ENCODE results near the gene GABRR2.

The GABRR2 gene

GRCh38 chr6:89215391-89215790 is 99.7 kb downstream of the GABRR2 start:
- Histone ChIP-seq H4K20me1 (ENCODE audit: insufficient read depth, low read length) (no peaks in the 10 kb centered on the region), H3K4me3 (ENCODE audit: low read length) (no peak overlapping the region), H3K9me3 (replicated peaks; ENCODE audit: insufficient read depth, low read length) (no peaks in the 10 kb centered on the region), H3F3A (ENCODE audit: insufficient read depth, low read length) (peaks cover 5% of the 10 kb centered on the region), H3K36me3 (replicated peaks; ENCODE audit: insufficient read depth, low read length) (no peaks in the 10 kb centered on the region), H2AFZ (ENCODE audit: low read length) (no peak overlapping the region), H3K27ac (ENCODE audit: low read length) (peak overlapping the region; percentile 14; the same call in 1 of the 2 replicates), H3K4me1 (ENCODE audit: low read length) (peaks cover 23% of the 10 kb centered on the region), H3K4me2 (ENCODE audit: low read depth, low read length) (peak overlapping the region; percentile 48), H3K9me2 (replicated peaks; ENCODE audit: insufficient read depth, low read length) (no peaks in the 10 kb centered on the region), H3K27me3 (replicated peaks; ENCODE audit: insufficient read depth, low read length) (no peaks in the 10 kb centered on the region), H3K79me2 (ENCODE audit: low read length) (no peaks in the 10 kb centered on the region), H3K9ac (ENCODE audit: low read length) (no peak overlapping the region)
- DNase-seq = peak; percentile 71
- TF ChIP-seq EZH2phosphoT487 (IDR thresholded peaks at IDR 0.05; ENCODE audit: low read length) (no peak), CTCF (IDR thresholded peaks at IDR 0.05; ENCODE audit: low read length) (no peak), EZH2 (optimal IDR thresholded peaks at IDR 0.05; ENCODE audit: low read depth, low read length) (no peak)

GRCh38 chr6:89214197-89214596 is 100.9 kb downstream of the GABRR2 start:
- Histone ChIP-seq H3K36me3 (replicated peaks; ENCODE audit: insufficient read depth, low read length) (no peaks in the 10 kb centered on the region), H3K9me3 (replicated peaks; ENCODE audit: insufficient read depth, low read length) (no peaks in the 10 kb centered on the region), H2AFZ (ENCODE audit: low read length) (no peak overlapping the region), H4K20me1 (ENCODE audit: insufficient read depth, low read length) (no peaks in the 10 kb centered on the region), H3K4me2 (ENCODE audit: low read depth, low read length) (no peak overlapping the region), H3K4me3 (ENCODE audit: low read length) (no peak overlapping the region), H3K9me2 (replicated peaks; ENCODE audit: insufficient read depth, low read length) (no peaks in the 10 kb centered on the region), H3K79me2 (ENCODE audit: low read length) (no peaks in the 10 kb centered on the region), H3K9ac (ENCODE audit: low read length) (no peak overlapping the region), H3K27me3 (replicated peaks; ENCODE audit: insufficient read depth, low read length) (no peaks in the 10 kb centered on the region), H3K27ac (ENCODE audit: low read length) (no peak overlapping the region), H3F3A (ENCODE audit: insufficient read depth, low read length) (peaks cover 5% of the 10 kb centered on the region), H3K4me1 (ENCODE audit: low read length) (peaks cover 23% of the 10 kb centered on the region)
- TF ChIP-seq EZH2phosphoT487 (IDR thresholded peaks at IDR 0.05; ENCODE audit: low read length) = no peak
- no peak for TF ChIP-seq CTCF (IDR thresholded peaks at IDR 0.05; ENCODE audit: low read length)
- TF ChIP-seq EZH2 (optimal IDR thresholded peaks at IDR 0.05; ENCODE audit: low read depth, low read length) = no peak
- no peak for DNase-seq

GRCh38 chr6:89212472-89212871 is 102.6 kb downstream of the GABRR2 start:
- no peak for DNase-seq
- Histone ChIP-seq H3K4me2 (ENCODE audit: low read depth, low read length) (no peak overlapping the region), H3K4me3 (ENCODE audit: low read length) (no peak overlapping the region), H3K27ac (ENCODE audit: low read length) (no peak overlapping the region), H3F3A (ENCODE audit: insufficient read depth, low read length) (peaks cover 5% of the 10 kb centered on the region), H3K27me3 (replicated peaks; ENCODE audit: insufficient read depth, low read length) (no peaks in the 10 kb centered on the region), H3K9me3 (replicated peaks; ENCODE audit: insufficient read depth, low read length) (no peaks in the 10 kb centered on the region), H3K4me1 (ENCODE audit: low read length) (peaks cover 23% of the 10 kb centered on the region), H3K79me2 (ENCODE audit: low read length) (no peaks in the 10 kb centered on the region), H4K20me1 (ENCODE audit: insufficient read depth, low read length) (no peaks in the 10 kb centered on the region), H3K9ac (ENCODE audit: low read length) (no peak overlapping the region), H2AFZ (ENCODE audit: low read length) (no peak overlapping the region), H3K36me3 (replicated peaks; ENCODE audit: insufficient read depth, low read length) (no peaks in the 10 kb centered on the region), H3K9me2 (replicated peaks; ENCODE audit: insufficient read depth, low read length) (no peaks in the 10 kb centered on the region)
- TF ChIP-seq EZH2phosphoT487 (IDR thresholded peaks at IDR 0.05; ENCODE audit: low read length) (no peak), EZH2 (optimal IDR thresholded peaks at IDR 0.05; ENCODE audit: low read depth, low read length) (no peak), CTCF (IDR thresholded peaks at IDR 0.05; ENCODE audit: low read length) (no peak)
